Left ventricle myocardium inferior (tissue), 1 donor: ENCODE measurements around the gene CLN6. TPM values are rescaled to one million over a fixed set of nuclear protein-coding genes. Genes with fewer than 3 reads are reported as not detected.

ENCODE experiments used
- DNase-seq: peaks from one replicate; pipeline ENCODE4 v3.0.0-alpha.2; 2020
- H3K27ac ChIP-seq: fragments of 200-600 bp; replicated peaks from 2 replicates; pipeline ENCODE4 v1.8.0; 2021
- H3K27me3 ChIP-seq: fragments of 200-600 bp; 2 replicates; pipeline ENCODE4 v1.8.0; 2021; ENCODE audit warnings: low read depth
- H3K36me3 ChIP-seq: fragments of 200-600 bp; 2 replicates; pipeline ENCODE4 v1.8.0; 2021
- H3K4me1 ChIP-seq: fragments of 200-600 bp; 2 replicates; pipeline ENCODE4 v1.8.0; 2021
- H3K4me3 ChIP-seq: fragments of 200-600 bp; 2 replicates; pipeline ENCODE4 v1.8.0; 2021; ENCODE audit warnings: mild to moderate bottlenecking, moderate library complexity
- H3K9me3 ChIP-seq: fragments of 200-600 bp; replicated peaks from 2 replicates; pipeline ENCODE4 v1.8.0; 2021
- CTCF ChIP-seq: fragments of 200-600 bp; IDR thresholded peaks from 2 replicates; pipeline ENCODE4 v1.8.0; 2021; ENCODE audit warnings: antibody characterized with exemption, mild to moderate bottlenecking, borderline replicate concordance
- intact Hi-C: fragments of 100-400 bp; cut with micrococcal nuclease; formaldehyde crosslinking; loops from one replicate; pipeline ENCODE4 v1.11.0; 2022
- total RNA-seq: library from RNA; stranded (reverse); fragmentation: NEBNext Ultra II Directional; extraction: Animal tissue kit (Norgen Biotek cat#: 25700); gene quantifications from one replicate; pipeline ENCODE4 v1.2.1, GENCODE V29; 2021
- donor health status: DM: no; HTN: yes; CAD: no; lungs with severe emphysema.

The CLN6 gene
- total RNA-seq, 1 donor from 2014 or later = 6.6 TPM

GRCh38 chr15:68256675-68257450, 27.3 kb upstream of the CLN6 start:
- no peaks in the 10 kb centered on the region for H3K9me3 ChIP-seq
- peaks cover 30% of the 10 kb centered on the region for H3K4me1 ChIP-seq
- H3K27ac ChIP-seq = peak overlapping the region; percentile 90
- H3K27me3 ChIP-seq = no peaks in the 10 kb centered on the region
- intact Hi-C loops = no loop called here
- TF ChIP-seq CTCF = no peak
- peak overlapping the region; percentile 71 for H3K4me3 ChIP-seq
- peak; percentile 92 for DNase-seq
- no peaks in the 10 kb centered on the region for H3K36me3 ChIP-seq

- no peak for DNase-seq
- no peaks in the 10 kb centered on the region for H3K36me3 ChIP-seq
- H3K27ac ChIP-seq = no peak overlapping the region
- H3K27me3 ChIP-seq = no peaks in the 10 kb centered on the region
- peak; percentile 92 for TF ChIP-seq CTCF
- no peaks in the 10 kb centered on the region for H3K9me3 ChIP-seq
- peaks cover 18% of the 10 kb centered on the region for H3K4me1 ChIP-seq
- H3K4me3 ChIP-seq = no peak overlapping the region
- intact Hi-C loops = no loop called here
Observed at GRCh38 chr15:68252925-68253534, 23.5 kb upstream of the CLN6 start.

- peaks cover 5% of the 10 kb centered on the region for H3K4me1 ChIP-seq
- H3K36me3 ChIP-seq = no peaks in the 10 kb centered on the region
- H3K9me3 ChIP-seq = peaks cover 20% of the 10 kb centered on the region
- intact Hi-C loops = loop anchor here (10.0 kb wide), 1 partner anchor 46 kb away; no protein-coding TSS in a partner anchor
- H3K27ac ChIP-seq = no peak overlapping the region
- no peaks in the 10 kb centered on the region for H3K27me3 ChIP-seq
- no peak for DNase-seq
- no peak overlapping the region for H3K4me3 ChIP-seq
- no peak for TF ChIP-seq CTCF
Observed at GRCh38 chr15:68249058-68249713, 19.7 kb upstream of the CLN6 start.

GRCh38 chr15:68244235-68244634, 14.7 kb upstream of the CLN6 start:
- intact Hi-C loops = loop anchor here (10.0 kb wide), 1 partner anchor 51 kb away; no protein-coding TSS in a partner anchor
- no peak for TF ChIP-seq CTCF
- H3K4me1 ChIP-seq = no peaks in the 10 kb centered on the region

GRCh38 chr15:68241088-68241935, 11.8 kb upstream of the CLN6 start:
- Histone ChIP-seq H3K4me1 (no peaks in the 10 kb centered on the region), H3K4me3 (no peak overlapping the region), H3K27ac (no peak overlapping the region), H3K27me3 (no peaks in the 10 kb centered on the region), H3K9me3 (peaks cover 33% of the 10 kb centered on the region), H3K36me3 (no peaks in the 10 kb centered on the region)
- intact Hi-C loops = loop anchor here (10.0 kb wide), 1 partner anchor 53 kb away; no protein-coding TSS in a partner anchor
- DNase-seq = no peak
- no peak for TF ChIP-seq CTCF

More at GRCh38 chr15:68244235-68244634, 14.7 kb upstream of the CLN6 start:
- Histone ChIP-seq H3K4me3 (no peak overlapping the region), H3K27ac (no peak overlapping the region), H3K27me3 (no peaks in the 10 kb centered on the region), H3K36me3 (no peaks in the 10 kb centered on the region), H3K9me3 (peaks cover 40% of the 10 kb centered on the region)
- DNase-seq = no peak
